OCI-LY7 (cell line): ENCODE data around the gene MYCBPAP.

Experiments
- EZH2phosphoT487 ChIP-seq: fragments of 200-600 bp; sonication (generic); IDR thresholded peaks from 2 replicates; pipeline ENCODE4 v1.6.1; 2018; ENCODE audit warnings: low read depth, borderline replicate concordance, mild to moderate bottlenecking, mixed run types, antibody characterized with exemption, low read length, moderate library complexity, mixed read lengths
- TF ChIP-seq, protein P1 (sequence below): fragments of 200-600 bp; sonication (generic); conservative IDR thresholded peaks from 2 replicates; pipeline ENCODE4 v1.5.1; 2014; ENCODE audit warnings: mild to moderate bottlenecking, antibody characterized with exemption, low read length, moderate library complexity, mixed read lengths

DNA sequence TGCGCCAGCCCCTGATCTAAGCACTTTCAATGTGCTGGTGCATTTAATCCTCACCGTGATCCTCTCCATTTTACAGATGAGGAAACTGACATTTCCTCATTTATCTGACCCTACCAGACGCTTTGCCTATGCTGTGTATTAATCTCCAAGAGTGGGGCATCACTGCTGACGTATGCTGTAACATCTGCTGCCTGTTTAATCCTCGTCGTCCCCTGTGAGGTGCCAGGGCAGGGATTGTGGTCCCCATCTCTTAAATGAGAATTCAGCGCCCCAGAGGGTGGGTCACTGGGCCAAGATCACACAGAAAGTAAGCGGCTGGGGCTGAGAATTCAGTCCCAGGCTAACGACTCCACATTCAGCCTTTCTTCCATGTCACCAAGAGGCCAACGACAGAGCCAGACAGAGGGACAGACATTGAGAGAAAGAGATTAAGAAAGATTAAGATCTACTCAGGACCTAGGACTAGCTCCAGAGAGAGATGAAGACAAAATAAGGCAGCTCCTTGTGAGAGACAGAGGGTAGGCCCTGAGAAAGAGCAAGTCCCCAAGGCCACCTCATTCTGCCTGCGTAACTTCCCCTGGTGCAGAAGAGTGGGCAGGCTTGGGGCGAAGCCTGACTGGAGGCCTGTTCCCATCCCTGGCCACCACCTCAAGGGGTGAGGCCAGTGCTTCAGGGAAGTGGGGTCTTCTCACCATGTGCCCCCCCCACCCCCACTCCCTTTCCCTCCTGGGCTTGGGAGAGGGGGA, 65.8 kb downstream of the MYCBPAP start:
- TF ChIP-seq, protein P1, sequence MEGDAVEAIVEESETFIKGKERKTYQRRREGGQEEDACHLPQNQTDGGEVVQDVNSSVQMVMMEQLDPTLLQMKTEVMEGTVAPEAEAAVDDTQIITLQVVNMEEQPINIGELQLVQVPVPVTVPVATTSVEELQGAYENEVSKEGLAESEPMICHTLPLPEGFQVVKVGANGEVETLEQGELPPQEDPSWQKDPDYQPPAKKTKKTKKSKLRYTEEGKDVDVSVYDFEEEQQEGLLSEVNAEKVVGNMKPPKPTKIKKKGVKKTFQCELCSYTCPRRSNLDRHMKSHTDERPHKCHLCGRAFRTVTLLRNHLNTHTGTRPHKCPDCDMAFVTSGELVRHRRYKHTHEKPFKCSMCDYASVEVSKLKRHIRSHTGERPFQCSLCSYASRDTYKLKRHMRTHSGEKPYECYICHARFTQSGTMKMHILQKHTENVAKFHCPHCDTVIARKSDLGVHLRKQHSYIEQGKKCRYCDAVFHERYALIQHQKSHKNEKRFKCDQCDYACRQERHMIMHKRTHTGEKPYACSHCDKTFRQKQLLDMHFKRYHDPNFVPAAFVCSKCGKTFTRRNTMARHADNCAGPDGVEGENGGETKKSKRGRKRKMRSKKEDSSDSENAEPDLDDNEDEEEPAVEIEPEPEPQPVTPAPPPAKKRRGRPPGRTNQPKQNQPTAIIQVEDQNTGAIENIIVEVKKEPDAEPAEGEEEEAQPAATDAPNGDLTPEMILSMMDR = no peak
- TF ChIP-seq EZH2phosphoT487 = no peak
